ENCODE data around the gene CLASP2. TPM values are rescaled to one million over a fixed set of nuclear protein-coding genes. Genes with fewer than 3 reads are reported as not detected.

The CLASP2 gene
- total RNA-seq, 6 donors from 2014 or later = 41.2 to 99.5 (median 64.0) TPM

- WGBS, 2 donors = 70 to 89% methylated on average over 4 of the region's 4 CpGs
- Histone ChIP-seq H3K36me3 (no peaks in the 10 kb centered on the region), H3K4me3 (no peak overlapping the region), H3K27me3 (no peaks in the 10 kb centered on the region), H3K4me1 (peaks cover 0 to 2% (median 0%) of the 10 kb centered on the region in 4 donors), H3K9me3 (no peaks in the 10 kb centered on the region), H3K27ac (no peak overlapping the region)
- ATAC-seq (ENCODE audit: low FRiP score in 2 of 2) (no peak), DNase-seq (no peak)
- TF ChIP-seq, protein P1, sequence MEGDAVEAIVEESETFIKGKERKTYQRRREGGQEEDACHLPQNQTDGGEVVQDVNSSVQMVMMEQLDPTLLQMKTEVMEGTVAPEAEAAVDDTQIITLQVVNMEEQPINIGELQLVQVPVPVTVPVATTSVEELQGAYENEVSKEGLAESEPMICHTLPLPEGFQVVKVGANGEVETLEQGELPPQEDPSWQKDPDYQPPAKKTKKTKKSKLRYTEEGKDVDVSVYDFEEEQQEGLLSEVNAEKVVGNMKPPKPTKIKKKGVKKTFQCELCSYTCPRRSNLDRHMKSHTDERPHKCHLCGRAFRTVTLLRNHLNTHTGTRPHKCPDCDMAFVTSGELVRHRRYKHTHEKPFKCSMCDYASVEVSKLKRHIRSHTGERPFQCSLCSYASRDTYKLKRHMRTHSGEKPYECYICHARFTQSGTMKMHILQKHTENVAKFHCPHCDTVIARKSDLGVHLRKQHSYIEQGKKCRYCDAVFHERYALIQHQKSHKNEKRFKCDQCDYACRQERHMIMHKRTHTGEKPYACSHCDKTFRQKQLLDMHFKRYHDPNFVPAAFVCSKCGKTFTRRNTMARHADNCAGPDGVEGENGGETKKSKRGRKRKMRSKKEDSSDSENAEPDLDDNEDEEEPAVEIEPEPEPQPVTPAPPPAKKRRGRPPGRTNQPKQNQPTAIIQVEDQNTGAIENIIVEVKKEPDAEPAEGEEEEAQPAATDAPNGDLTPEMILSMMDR (IDR thresholded peaks at IDR 0.05) = no peak
- TF ChIP-seq POLR2A (IDR thresholded peaks at IDR 0.05) (no peak), POLR2AphosphoS5 (IDR thresholded peaks at IDR 0.05) (no peak), EP300 (IDR thresholded peaks at IDR 0.05) (no peak)
Measured at GRCh38 chr3:33491721-33492120, 226.3 kb downstream of the CLASP2 start.

DNA sequence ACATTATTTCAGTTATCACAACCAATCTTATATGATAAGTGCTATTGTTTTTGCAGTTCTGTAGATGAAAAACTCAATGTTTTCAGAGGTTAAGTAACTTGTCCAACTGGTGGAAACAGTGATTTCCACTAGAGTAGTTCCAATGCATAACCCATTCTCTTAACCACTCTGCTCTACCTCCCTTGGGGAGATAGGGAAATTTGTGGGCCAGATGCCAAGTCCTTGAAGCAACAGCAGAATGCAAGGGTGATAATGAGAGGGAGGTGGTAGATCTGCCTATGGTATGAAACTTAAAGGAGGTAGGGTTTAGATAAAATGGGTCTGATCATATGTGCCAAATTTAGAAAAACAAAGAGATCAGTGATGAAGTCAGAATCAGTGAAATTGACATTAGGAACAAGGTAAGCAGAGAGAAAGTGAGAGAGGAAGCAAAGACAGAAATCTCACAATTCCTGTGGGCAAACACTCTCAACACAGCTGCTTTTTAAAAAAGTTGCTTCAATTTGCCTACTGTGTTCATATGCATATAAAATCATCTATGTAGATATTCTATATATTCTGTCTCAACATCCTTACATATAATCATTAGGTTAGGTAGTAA, 227.3 kb downstream of the CLASP2 start:
- Histone ChIP-seq H3K27ac (no peak overlapping the region), H3K9me3 (no peaks in the 10 kb centered on the region), H3K36me3 (no peaks in the 10 kb centered on the region), H3K4me3 (no peak overlapping the region), H3K27me3 (no peaks in the 10 kb centered on the region), H3K4me1 (peaks cover 0 to 2% (median 0%) of the 10 kb centered on the region in 4 donors)
- DNase-seq (no peak), ATAC-seq (ENCODE audit: low FRiP score in 2 of 2) (no peak)
- TF ChIP-seq EP300 (IDR thresholded peaks at IDR 0.05) (no peak), POLR2A (IDR thresholded peaks at IDR 0.05) (no peak), POLR2AphosphoS5 (IDR thresholded peaks at IDR 0.05) (no peak)
- TF ChIP-seq, protein P1 (IDR thresholded peaks at IDR 0.05) = no peak

DNA sequence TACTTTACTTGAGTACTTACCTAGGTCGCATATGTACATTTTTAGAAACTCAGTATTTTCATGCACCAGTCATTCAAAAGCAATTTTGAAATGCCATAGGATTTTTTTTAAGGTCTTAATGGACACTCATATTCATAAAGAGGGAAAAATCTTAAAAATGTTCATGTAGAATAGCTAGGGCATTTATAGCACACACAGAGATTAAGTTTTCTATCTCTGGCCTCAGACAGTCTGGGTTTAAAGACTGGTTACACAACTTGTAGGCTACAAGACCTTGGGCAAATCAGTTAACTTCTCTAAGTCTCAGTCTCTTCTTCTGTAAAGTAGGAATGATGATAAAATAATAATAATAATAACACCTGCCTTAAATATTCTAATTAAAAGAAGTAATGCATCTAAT, 229.4 kb downstream of the CLASP2 start:
- WGBS, 2 donors = 86 to 89% methylated on average over 1 of the region's 1 CpG
- Histone ChIP-seq H3K4me1 (peaks cover 0 to 2% (median 0%) of the 10 kb centered on the region in 4 donors), H3K9me3 (no peaks in the 10 kb centered on the region), H3K27ac (no peak overlapping the region), H3K36me3 (no peaks in the 10 kb centered on the region), H3K27me3 (no peaks in the 10 kb centered on the region), H3K4me3 (no peak overlapping the region)
- DNase-seq = no peak
- TF ChIP-seq EP300 (IDR thresholded peaks at IDR 0.05) = no peak
- TF ChIP-seq, protein P1 (IDR thresholded peaks at IDR 0.05) = no peak
- no peak for TF ChIP-seq POLR2AphosphoS5 (IDR thresholded peaks at IDR 0.05)
- no peak for TF ChIP-seq POLR2A (IDR thresholded peaks at IDR 0.05)
- ATAC-seq (ENCODE audit: low FRiP score in 2 of 2) = no peak

DNA sequence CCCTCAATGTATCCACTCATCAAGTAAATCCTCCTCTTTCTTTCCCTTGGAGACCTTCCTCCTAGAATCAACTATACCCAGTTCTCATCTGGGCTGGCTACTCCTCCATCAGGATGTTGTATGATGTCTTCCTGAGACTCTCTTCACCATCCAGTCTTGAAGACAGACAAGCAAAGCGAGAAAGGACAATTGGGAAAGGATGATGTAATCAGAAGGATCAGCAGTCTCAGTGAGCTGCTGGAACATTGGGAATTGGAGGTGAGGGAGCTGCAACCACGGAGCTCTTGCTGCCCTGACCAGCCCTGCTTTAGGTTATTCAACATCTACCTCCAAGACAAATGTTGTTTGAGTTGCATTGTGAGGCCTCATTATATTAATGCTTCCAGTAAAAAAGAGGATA, 229.8 kb downstream of the CLASP2 start:
- ATAC-seq (ENCODE audit: low FRiP score in 2 of 2) = no peak
- H3K4me3 ChIP-seq = no peak overlapping the region
- H3K36me3 ChIP-seq = no peaks in the 10 kb centered on the region
- no peaks in the 10 kb centered on the region for H3K27me3 ChIP-seq
- TF ChIP-seq POLR2AphosphoS5 (IDR thresholded peaks at IDR 0.05) = no peak
- TF ChIP-seq EP300 (IDR thresholded peaks at IDR 0.05) = no peak
- no peak for TF ChIP-seq POLR2A (IDR thresholded peaks at IDR 0.05)
- TF ChIP-seq, protein P1 (IDR thresholded peaks at IDR 0.05) = no peak
- no peaks in the 10 kb centered on the region for H3K9me3 ChIP-seq
- WGBS, 2 donors = 89 to 97% methylated on average over 2 of the region's 2 CpGs
- peaks cover 0 to 2% (median under 1%) of the 10 kb centered on the region in 4 donors for H3K4me1 ChIP-seq
- no peak for DNase-seq
- no peak overlapping the region for H3K27ac ChIP-seq

GRCh38 chr3:33482111-33482521, 235.9 kb downstream of the CLASP2 start:
- Histone ChIP-seq H3K9me3 (no peaks in the 10 kb centered on the region), H3K4me1 (peaks cover 0 to 10% (median 5%) of the 10 kb centered on the region in 4 donors), H3K27me3 (no peaks in the 10 kb centered on the region), H3K36me3 (no peaks in the 10 kb centered on the region), H3K4me3 (peak overlapping the region in 1 of 4 donors; percentile 13), H3K27ac (peak overlapping the region in 3 of 4 donors; percentile 36 to 56 (median 49))
- 46 to 50% methylated on average over 1 of the region's 1 CpG for whole genome bisulfite sequencing, 2 donors
- DNase-seq (no peak), ATAC-seq (ENCODE audit: low FRiP score in 2 of 2) (peak in 1 of 2 donors; percentile 59)
- TF ChIP-seq POLR2A (IDR thresholded peaks at IDR 0.05) (no peak), EP300 (IDR thresholded peaks at IDR 0.05) (no peak)
- TF ChIP-seq, protein P1 (IDR thresholded peaks at IDR 0.05) = no peak
